CD1c-positive myeloid dendritic cell (primary cell): Measurements from ENCODE around the gene FRAS1.

Experiments used
- DNase-seq: peaks from one replicate; pipeline ENCODE4 v3.0.0-alpha.2; 2016; ENCODE audit errors: extremely low spot score

The FRAS1 gene

DNA sequence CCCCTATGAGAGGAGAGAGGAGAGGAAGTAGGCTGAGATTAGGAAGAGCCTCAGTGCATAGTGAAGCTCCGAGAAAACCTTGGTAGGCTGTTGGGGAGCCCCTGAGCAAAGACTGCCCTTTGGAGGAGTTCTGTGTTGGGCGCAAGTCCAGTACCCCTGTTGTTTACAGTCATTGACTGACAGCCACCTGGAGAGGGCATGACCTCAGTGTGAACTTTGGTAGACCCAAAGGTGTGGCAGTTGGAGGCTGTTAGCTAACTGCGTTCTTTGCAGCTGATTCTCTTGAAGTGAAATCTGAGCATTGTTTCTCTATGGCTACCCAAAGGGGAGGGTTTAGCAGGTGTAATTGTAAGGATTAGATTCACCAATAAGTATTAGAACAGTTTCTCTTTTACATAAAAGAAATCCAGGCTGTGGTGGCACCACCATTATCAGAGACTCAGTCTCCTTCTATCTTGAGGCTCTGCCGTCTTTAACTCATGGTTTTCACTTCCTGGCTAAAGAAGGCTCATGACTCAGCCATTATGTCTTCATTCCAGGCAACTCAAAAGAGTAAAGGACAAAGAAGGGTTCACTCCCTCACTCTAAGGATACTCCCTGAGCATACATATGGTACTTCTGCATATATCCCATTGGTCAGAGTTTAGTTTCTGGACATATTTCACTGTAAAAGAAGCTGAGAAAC is 527.9 kb downstream of the FRAS1 start:
- DNase-seq: no peak

DNA sequence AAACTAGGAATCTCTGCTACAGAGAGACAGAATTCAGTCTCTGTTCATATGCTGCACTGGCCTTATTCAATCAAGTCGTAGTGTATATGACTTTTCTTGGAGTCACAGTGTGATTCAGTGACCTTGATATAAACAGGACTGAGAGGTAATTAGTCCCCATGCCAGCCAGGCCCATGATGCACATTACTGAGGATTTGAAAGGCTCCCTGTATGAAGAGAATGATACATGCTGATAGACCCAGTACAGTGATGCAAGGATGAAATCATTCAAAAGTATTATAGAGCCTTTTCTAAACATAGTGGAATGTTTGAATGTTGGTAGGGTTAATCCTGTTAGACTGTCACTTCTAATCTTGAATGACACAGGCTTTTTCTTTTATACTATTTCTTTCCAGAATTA is 528.5 kb downstream of the FRAS1 start:
- DNase-seq: no peak

DNA sequence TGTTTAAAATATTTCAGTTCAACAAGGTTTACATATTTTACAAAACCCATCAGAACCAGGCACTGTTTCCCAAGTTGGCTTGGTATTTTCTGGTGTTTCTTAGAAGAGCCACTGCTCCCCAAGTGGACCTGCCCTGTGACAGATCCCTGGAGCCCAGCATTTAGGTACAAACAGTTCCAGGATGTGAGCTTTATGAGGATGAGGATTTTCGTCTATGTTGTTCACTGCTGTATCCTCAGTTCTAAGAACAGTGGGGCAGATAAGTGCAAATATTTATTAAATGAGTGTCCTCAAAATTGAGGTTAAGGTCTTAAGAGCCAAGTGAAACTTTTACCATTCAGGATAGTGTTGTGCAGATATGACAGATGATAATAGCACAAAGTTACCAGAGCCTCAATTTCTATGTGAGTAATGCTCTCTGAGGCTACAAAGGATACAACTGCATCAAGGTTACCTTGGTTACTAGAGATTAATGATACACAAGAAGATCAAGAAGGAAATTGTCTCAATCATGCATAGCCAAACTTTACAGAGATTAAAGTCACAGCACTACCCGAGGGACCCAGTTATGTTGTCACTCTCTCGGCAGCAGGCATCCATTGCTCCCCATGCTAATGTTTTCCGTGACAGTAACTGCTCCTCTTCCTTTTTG is 531.9 kb downstream of the FRAS1 start:
- no peak for DNase-seq

DNA sequence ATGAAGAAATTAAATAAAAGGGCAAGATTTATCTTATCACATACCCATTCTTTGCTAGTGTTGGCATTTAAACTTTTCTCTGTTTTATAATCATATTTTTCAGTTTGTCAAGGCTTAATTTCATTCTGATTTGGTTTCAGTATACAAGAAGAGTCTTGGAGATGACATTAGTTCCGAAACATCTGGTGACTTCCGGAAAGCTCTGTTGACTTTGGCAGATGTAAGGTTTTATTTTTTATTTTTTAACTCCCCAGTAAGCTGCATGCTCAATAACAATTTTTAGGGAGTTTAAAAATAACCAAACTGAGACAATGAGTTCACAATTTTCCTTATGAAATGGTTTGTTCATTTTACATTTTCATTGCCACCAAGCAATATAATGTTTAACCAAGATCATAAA is 534.3 kb downstream of the FRAS1 start:
- DNase-seq: no peak

DNA sequence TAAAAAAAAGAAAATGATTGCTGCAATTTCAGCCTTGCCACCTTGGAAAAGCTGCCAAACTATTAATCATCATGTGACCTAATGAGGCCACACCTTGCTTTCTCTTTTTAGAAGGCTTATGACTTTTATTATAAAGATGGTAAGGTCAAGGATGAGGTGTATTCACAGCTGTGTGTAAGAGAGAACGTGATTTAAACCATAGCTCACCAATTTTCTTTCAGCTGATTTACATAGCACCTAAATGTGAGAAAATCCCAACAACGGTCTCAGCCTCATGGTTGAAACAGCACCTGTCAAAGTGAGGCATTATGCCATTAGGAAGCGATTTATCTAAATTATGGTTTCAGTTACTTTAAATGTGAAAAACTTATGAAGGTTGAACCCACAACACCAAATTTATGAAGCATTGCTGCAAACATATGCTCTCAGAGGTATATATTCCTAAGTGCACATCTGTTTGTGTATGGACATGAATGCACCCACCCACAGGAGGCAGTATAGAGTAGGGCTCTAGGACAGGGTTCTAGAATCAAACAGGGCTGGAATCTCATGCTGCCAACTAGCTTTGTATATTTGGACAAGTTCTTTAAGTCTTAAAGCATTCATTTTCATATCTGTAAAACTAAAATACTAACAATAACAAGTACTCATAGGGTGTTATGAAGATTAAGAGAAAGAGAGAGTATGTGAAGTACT is 535.1 kb downstream of the FRAS1 start:
- DNase-seq: no peak
